ENCODE measurements around the gene LRRC23. TPM values are rescaled to one million over a fixed set of nuclear protein-coding genes. Genes with fewer than 3 reads are reported as not detected.

Gene LRRC23
- total and polyA plus RNA-seq, 2 of the 4 experiments (the other 2 are of a cell fraction), result 11.1 to 11.4 TPM

DNA sequence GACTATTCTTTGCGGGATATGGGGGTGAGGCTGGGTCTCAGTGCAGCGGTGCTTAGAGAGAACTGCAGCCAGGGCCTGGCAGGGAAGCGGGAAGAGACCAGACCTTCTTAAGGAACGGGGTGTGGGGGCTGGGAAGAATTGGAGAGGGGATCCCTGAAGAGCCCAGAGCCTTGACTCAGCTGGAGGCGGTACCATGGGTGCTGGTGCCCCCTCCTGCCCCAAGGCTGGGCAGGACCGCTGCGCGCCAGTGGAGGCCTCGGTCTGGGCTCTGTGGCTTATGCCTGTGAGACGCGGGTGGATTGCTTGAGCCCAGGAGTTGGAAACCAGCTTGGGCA, 37.7 kb downstream of the LRRC23 start:
- Histone ChIP-seq H3K56ac (ENCODE audit: extremely low read depth, insufficient read depth, low read length) (no peak overlapping the region), H3K4me1 (ENCODE audit: control insufficient read depth, insufficient read depth, low read length) (peaks cover 5% of the 10 kb centered on the region; the same call in 1 of the 2 replicates), H2AFZ (replicated peaks; ENCODE audit: low read length, poor library complexity) (no peak overlapping the region), H2AK5ac (ENCODE audit: low read depth, low read length) (no peak overlapping the region; the same call in 1 of the 2 replicates), H3K4ac (ENCODE audit: low read depth, low read length) (no peak overlapping the region), H3K27ac (ENCODE audit: insufficient read depth, low read length) (no peak overlapping the region), H3K23ac (ENCODE audit: low read depth, low read length) (no peak overlapping the region), H3K9me3 (ENCODE audit: control insufficient read depth, insufficient read depth, low read length) (no peaks in the 10 kb centered on the region), H3K9me1 (ENCODE audit: insufficient read depth, low read length) (0 out of 2 replicates have a peak, but pooled peaks cover 2% of the 10 kb centered on the region), H3K79me1 (ENCODE audit: low read depth in 1 of 2, low read length in 2 of 2) (peaks cover 17 to 46% of the 10 kb centered on the region in 2 experiments), H4K20me1 (ENCODE audit: insufficient read depth, low read length) (no peaks in the 10 kb centered on the region; the same call in 1 of the 2 replicates), H4K5ac (ENCODE audit: low read depth, low read length) (no peak overlapping the region), H3K14ac (replicated peaks; ENCODE audit: low read depth, low read length) (no peak overlapping the region), H3K27me3 (ENCODE audit: control insufficient read depth, insufficient read depth, low read length) (no peaks in the 10 kb centered on the region), H2AK9ac (replicated peaks; ENCODE audit: low read depth, low read length, poor library complexity) (peak overlapping the region; percentile 71), H4K91ac (ENCODE audit: insufficient read depth, low read depth, low read length) (no peak overlapping the region), H3K9ac (ENCODE audit: low read depth, low read length) (no peak overlapping the region), H4K8ac (ENCODE audit: low read depth in 2 of 2, low read length in 2 of 2) (no peak overlapping the region), H3K18ac (ENCODE audit: low read depth, low read length) (no peak overlapping the region), H3K4me3 (ENCODE audit: insufficient read depth, low read depth, low read length) (no peak overlapping the region), H2BK15ac (ENCODE audit: low read depth, low read length) (no peak overlapping the region), H2BK5ac (ENCODE audit: low read depth, low read length, poor library complexity, severe bottlenecking) (no peak overlapping the region), H2BK20ac (ENCODE audit: low read depth, low read length) (no peak overlapping the region), H2BK120ac (ENCODE audit: low read depth, low read length) (no peak overlapping the region), H3K36me3 (ENCODE audit: control insufficient read depth, insufficient read depth, low read length) (peaks cover 36% of the 10 kb centered on the region), H3K4me2 (ENCODE audit: low read depth, low read length) (no peak overlapping the region)
- ChIA-PET POLR2A (ENCODE audit: unreplicated experiment) (interaction anchor here (2.7 kb wide), 1 partner anchor 17 kb away, joined by 11 read pairs; no protein-coding TSS in a partner anchor), CTCF (no interaction called here)
- dilution Hi-C loops (cut with HindIII; ENCODE audit: low sequenced_read_pairs, unreplicated experiment) (no loop called here), intact Hi-C loops (cut with micrococcal nuclease) (loop anchor here (2.0 kb wide), 1 partner anchor 73 kb away; no protein-coding TSS in a partner anchor), in situ Hi-C loops (cut with MboI; ENCODE audit: low sequenced_read_pairs) (loop anchor here (10.0 kb wide), 1 partner anchor 173 kb away; no protein-coding TSS in a partner anchor)
- DNase-seq, result no peak
- no peak for ATAC-seq (ENCODE audit: low read depth)
- 100% methylated on average over 5 of the region's 11 CpGs; no CpG with 5 or more reads in 1 of the 2 experiments for WGBS, 2 experiments (ENCODE audit: extremely low coverage in 2 of 2, insufficient read length in 1 of 2)
- TF ChIP-seq SMC3 (IDR thresholded peaks at IDR 0.05; ENCODE audit: low read depth, low read length) (no peak), CTCF (conservative IDR thresholded peaks at IDR 0.05; ENCODE audit: low read depth, low read length) (no peak)
- TF ChIP-seq, protein P1, sequence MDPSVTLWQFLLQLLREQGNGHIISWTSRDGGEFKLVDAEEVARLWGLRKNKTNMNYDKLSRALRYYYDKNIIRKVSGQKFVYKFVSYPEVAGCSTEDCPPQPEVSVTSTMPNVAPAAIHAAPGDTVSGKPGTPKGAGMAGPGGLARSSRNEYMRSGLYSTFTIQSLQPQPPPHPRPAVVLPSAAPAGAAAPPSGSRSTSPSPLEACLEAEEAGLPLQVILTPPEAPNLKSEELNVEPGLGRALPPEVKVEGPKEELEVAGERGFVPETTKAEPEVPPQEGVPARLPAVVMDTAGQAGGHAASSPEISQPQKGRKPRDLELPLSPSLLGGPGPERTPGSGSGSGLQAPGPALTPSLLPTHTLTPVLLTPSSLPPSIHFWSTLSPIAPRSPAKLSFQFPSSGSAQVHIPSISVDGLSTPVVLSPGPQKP (IDR thresholded peaks at IDR 0.05; ENCODE audit: borderline replicate concordance, low read depth, low read length), result no peak
- BruUV-seq (replicated peaks), result no TSS peak
